Mucosa of stomach (tissue), 1 donor: ENCODE results near the gene DXO.
"Not testable (repeated sequence)": the region's sequence is repeated elsewhere in the genome, so short reads cannot be mapped to it uniquely, and the experiment has no call there.

Experiments used
- H3K27me3 ChIP-seq: one replicate; pipeline ENCODE4 v1.7.0; 2013; ENCODE audit warnings: mild to moderate bottlenecking, low read length; ENCODE audit not compliant: control insufficient read depth, insufficient read depth
- H3K36me3 ChIP-seq: one replicate; pipeline ENCODE4 v1.7.0; 2013; ENCODE audit warnings: low read length; ENCODE audit not compliant: control insufficient read depth, insufficient read depth
- H3K4me1 ChIP-seq: one replicate; pipeline ENCODE4 v1.7.0; 2013; ENCODE audit warnings: mild to moderate bottlenecking, low read length; ENCODE audit not compliant: control insufficient read depth, insufficient read depth
- H3K4me3 ChIP-seq: one replicate; pipeline ENCODE4 v1.7.0; 2013; ENCODE audit warnings: low read length
- H3K9ac ChIP-seq: one replicate; pipeline ENCODE4 v1.7.0; 2013; ENCODE audit warnings: mild to moderate bottlenecking, low read length, moderate library complexity
- H3K9me3 ChIP-seq: one replicate; pipeline ENCODE4 v1.7.0; 2013; ENCODE audit warnings: mild to moderate bottlenecking, low read length, moderate library complexity; ENCODE audit not compliant: control insufficient read depth
- donor health status: Pancreatic carcinoma.

DXO gene

GRCh38 chr6:32004393-32004792 lies 32.5 kb upstream of the DXO start:
- not testable (repeated sequence) for H3K9me3 ChIP-seq, H3K27me3 ChIP-seq, H3K4me1 ChIP-seq, H3K36me3 ChIP-seq, H3K9ac ChIP-seq, H3K4me3 ChIP-seq

GRCh38 chr6:32003301-32003700 lies 31.4 kb upstream of the DXO start:
- H3K4me3 ChIP-seq, H3K27me3 ChIP-seq, H3K36me3 ChIP-seq, H3K9ac ChIP-seq, H3K4me1 ChIP-seq, H3K9me3 ChIP-seq: not testable (repeated sequence)

- H3K4me1 ChIP-seq, H3K4me3 ChIP-seq, H3K27me3 ChIP-seq, H3K36me3 ChIP-seq, H3K9me3 ChIP-seq, H3K9ac ChIP-seq: not testable (repeated sequence)
Observed at GRCh38 chr6:32002546-32003268, 30.8 kb upstream of the DXO start.

GRCh38 chr6:31996385-31996784 lies 24.4 kb upstream of the DXO start:
- H3K9ac ChIP-seq, H3K9me3 ChIP-seq, H3K4me1 ChIP-seq, H3K27me3 ChIP-seq, H3K4me3 ChIP-seq, H3K36me3 ChIP-seq: not testable (repeated sequence)

- H3K9me3 ChIP-seq, H3K4me1 ChIP-seq, H3K36me3 ChIP-seq, H3K4me3 ChIP-seq, H3K9ac ChIP-seq, H3K27me3 ChIP-seq: not testable (repeated sequence)
Observed at GRCh38 chr6:31994421-31994820, 22.5 kb upstream of the DXO start.

GRCh38 chr6:31989363-31989762 lies 17.4 kb upstream of the DXO start:
- H3K4me3 ChIP-seq, H3K27me3 ChIP-seq, H3K36me3 ChIP-seq, H3K9me3 ChIP-seq, H3K9ac ChIP-seq, H3K4me1 ChIP-seq: not testable (repeated sequence)

GRCh38 chr6:31981744-31982143 lies 9.8 kb upstream of the DXO start, which contains the start of gene C4A:
Gene C4A (plus strand): TSS chr6:31982057. CDS start chr6:31982108, 51 bp downstream.
- not testable (repeated sequence) for H3K9me3 ChIP-seq, H3K9ac ChIP-seq, H3K4me1 ChIP-seq, H3K27me3 ChIP-seq, H3K36me3 ChIP-seq, H3K4me3 ChIP-seq

- H3K9me3 ChIP-seq: not testable (repeated sequence)
Observed at GRCh38 chr6:31980998-31981397, 9.1 kb upstream of the DXO start.

GRCh38 chr6:31980195-31980876 lies 8.4 kb upstream of the DXO start:
- H3K4me1 ChIP-seq, H3K36me3 ChIP-seq, H3K9me3 ChIP-seq, H3K4me3 ChIP-seq, H3K27me3 ChIP-seq, H3K9ac ChIP-seq: not testable (repeated sequence)

More at GRCh38 chr6:31980998-31981397, 9.1 kb upstream of the DXO start:
- not testable (repeated sequence) for H3K4me3 ChIP-seq, H3K9ac ChIP-seq, H3K36me3 ChIP-seq, H3K27me3 ChIP-seq, H3K4me1 ChIP-seq

- no peaks in the 10 kb centered on the region for H3K36me3 ChIP-seq
- H3K4me1 ChIP-seq: no peaks in the 10 kb centered on the region
- no peak overlapping the region for H3K9ac ChIP-seq
- H3K4me3 ChIP-seq: no peak overlapping the region
- no peaks in the 10 kb centered on the region for H3K9me3 ChIP-seq
- H3K27me3 ChIP-seq: no peaks in the 10 kb centered on the region
Observed at GRCh38 chr6:31979238-31979898, 7.4 kb upstream of the DXO start.

- Histone ChIP-seq H3K9me3 (no peaks in the 10 kb centered on the region), H3K4me3 (no peak overlapping the region), H3K4me1 (no peaks in the 10 kb centered on the region), H3K27me3 (no peaks in the 10 kb centered on the region), H3K36me3 (no peaks in the 10 kb centered on the region), H3K9ac (no peak overlapping the region)
Observed at GRCh38 chr6:31978831-31979230, 6.9 kb upstream of the DXO start.

- Histone ChIP-seq H3K4me3 (no peak overlapping the region), H3K36me3 (no peaks in the 10 kb centered on the region), H3K9me3 (no peaks in the 10 kb centered on the region), H3K27me3 (no peaks in the 10 kb centered on the region), H3K4me1 (peaks cover 4% of the 10 kb centered on the region), H3K9ac (no peak overlapping the region)
Observed at GRCh38 chr6:31977816-31978431, 6.0 kb upstream of the DXO start.
